Adrenal gland (tissue), 12 donors: ENCODE measurements around the gene CLCF1. TPM values are rescaled to one million over a fixed set of nuclear protein-coding genes. Genes with fewer than 3 reads are reported as not detected.

Experiments
- DNase-seq, 7 donors: peaks; one replicate each; pipeline ENCODE4 v3.0.0-alpha.2; 2019 to 2020
- H3K27ac ChIP-seq, 5 donors: fragments of 200-600 bp; sonication (generic) in 4 of 5; 1 replicate in 3 of 5; 2 replicates in 2 of 5; pipeline versions ENCODE4 v1.5.1 to v1.8.0; 2016 to 2020; ENCODE audit warnings: mild to moderate bottlenecking in 1 of 5
- H3K27me3 ChIP-seq: fragments of 200-600 bp; 2 replicates; pipeline ENCODE4 v1.8.0; 2021
- H3K36me3 ChIP-seq, 2 donors: fragments of 200-600 bp; replicated peaks in 1 of 2; 1 replicate in 1 of 2; 2 replicates in 1 of 2; pipeline versions ENCODE4 v1.5.1 to v1.8.0; 2018 to 2022
- H3K4me1 ChIP-seq, 2 donors: fragments of 200-600 bp; replicated peaks in 1 of 2; 1 replicate in 1 of 2; 2 replicates in 1 of 2; pipeline versions ENCODE4 v1.5.1 to v1.8.0; 2018 to 2021
- H3K4me3 ChIP-seq, 4 donors: fragments of 200-600 bp; sonication (generic) in 3 of 4; one replicate each; pipeline ENCODE4 v1.5.1; 2016 to 2018
- H3K9me3 ChIP-seq, 3 donors: fragments of 200-600 bp; sonication (generic) in 1 of 3; replicated peaks in 1 of 3; 1 replicate in 2 of 3; 2 replicates in 1 of 3; pipeline versions ENCODE4 v1.5.1 to v1.8.0; 2016 to 2021
- CTCF ChIP-seq, 6 experiments: fragments of 450-650 bp in 4 of 6; fragments of 200-600 bp in 2 of 6; sonication (generic) in 1 of 6; IDR thresholded peaks; 1 replicate in 5 of 6; 2 replicates in 1 of 6; pipeline versions ENCODE4 v1.5.1 to v1.8.0; 2016 to 2021; ENCODE audit warnings: antibody characterized with exemption in 6 of 6, mild to moderate bottlenecking in 2 of 6, moderate library complexity in 1 of 6
- POLR2A ChIP-seq, 2 donors: fragments of 450-650 bp; IDR thresholded peaks; one replicate each; pipeline ENCODE4 v1.6.1; 2017; ENCODE audit warnings: antibody characterized with exemption in 2 of 2, mild to moderate bottlenecking in 2 of 2, moderate library complexity in 1 of 2
- WGBS, 4 donors: extraction: QIAGEN DNeasy Blood & Tissue Kit in 2 of 4; methylation state at CpG; one replicate each; pipeline versions ENCODE4 v1.1.5 to v1.1.7; 2013 to 2017; 5-methylcytosine and 5-hydroxymethylcytosine counted together
- intact Hi-C, 2 donors: fragments of 100-400 bp; cut with DNase I; formaldehyde crosslinking; loops; one replicate each; pipeline versions ENCODE4 v1.14.1 to v1.15.0; 2022 to 2023
- polyA plus RNA-seq, 3 donors: library from polyadenylated mRNA; stranded (reverse); fragments of 200-250 nt in 2 of 3; fragments of 350-450 nt in 1 of 3; fragmentation: Illumina TruSeq in 1 of 3; extraction: RNeasy Lipid Tissue Mini Kit (QIAGEN cat#74804) in 1 of 3; gene quantifications; one replicate each; pipeline ENCODE4 v1.2.3, GENCODE V29; 2013 to 2014
- total RNA-seq, 9 donors: library from RNA; depleted of rRNA in 4 of 9; stranded (reverse); fragments of >200 nt in 4 of 9; fragments of 120-200 nt in 1 of 9; fragmentation: NEBNext Ultra II Directional in 1 of 9; extraction: Animal tissue kit (Norgen Biotek cat#: 25700) in 1 of 9; gene quantifications; one replicate each; pipeline versions ENCODE4 v1.1.0 to v1.2.4, GENCODE V29; 2013 to 2023
- donor health status: healthy with polysubstance abuse.
- donor health status: Bipolar disorder and iron deficiency.
- donor health status: DM: yes; HTN: yes; CAD: no.
- donor health status: DM: no; HTN: no; CAD: no.
- donor health status: DM: no; HTN: no; CAD: no.
- donor health status: DM: yes; HTN: yes; CAD: no.

The CLCF1 gene
- total and polyA plus RNA-seq, 12 donors: 0.17 to 16.1 (median 3.1) TPM

- DNase-seq: no peak
- Histone ChIP-seq H3K27ac (no peak overlapping the region), H3K27me3 (peaks cover 36% of the 10 kb centered on the region), H3K4me3 (no peak overlapping the region), H3K36me3 (no peaks in the 10 kb centered on the region), H3K9me3 (no peaks in the 10 kb centered on the region), H3K4me1 (peaks cover 0 to 4% of the 10 kb centered on the region in 2 donors)
- TF ChIP-seq CTCF (IDR thresholded peaks at IDR 0.05) (no peak), POLR2A (IDR thresholded peaks at IDR 0.05) (no peak)
- WGBS, 4 donors: 59 to 74% (median 71%) methylated on average over 8 to 18 of the region's 18 CpGs
- intact Hi-C loops: loop anchor here in 1 of 2 donors (5.0 kb wide), 1 partner anchor 99 kb away; the partner anchor contains the start of genes CDK2AP2 and PITPNM1
These were observed 35.2 kb upstream of the CLCF1 start for GRCh38 chr11:67408437-67409200.

GRCh38 chr11:67407688-67408163, 34.3 kb upstream of the CLCF1 start:
- no peak overlapping the region for H3K27ac ChIP-seq
- TF ChIP-seq CTCF (IDR thresholded peaks at IDR 0.05) (no peak), POLR2A (IDR thresholded peaks at IDR 0.05) (no peak)
- peaks cover 0 to 3% of the 10 kb centered on the region in 2 donors for H3K4me1 ChIP-seq
- no peaks in the 10 kb centered on the region for H3K9me3 ChIP-seq
- 60 to 74% (median 65%) methylated on average over 4 to 12 of the region's 12 CpGs for WGBS, 4 donors
- DNase-seq: no peak
- no peak overlapping the region for H3K4me3 ChIP-seq
- H3K27me3 ChIP-seq: peaks cover 29% of the 10 kb centered on the region
- intact Hi-C loops: loop anchor here in 1 of 2 donors (5.0 kb wide), 1 partner anchor 100 kb away; the partner anchor contains the start of genes CDK2AP2 and PITPNM1
- no peaks in the 10 kb centered on the region for H3K36me3 ChIP-seq

DNA sequence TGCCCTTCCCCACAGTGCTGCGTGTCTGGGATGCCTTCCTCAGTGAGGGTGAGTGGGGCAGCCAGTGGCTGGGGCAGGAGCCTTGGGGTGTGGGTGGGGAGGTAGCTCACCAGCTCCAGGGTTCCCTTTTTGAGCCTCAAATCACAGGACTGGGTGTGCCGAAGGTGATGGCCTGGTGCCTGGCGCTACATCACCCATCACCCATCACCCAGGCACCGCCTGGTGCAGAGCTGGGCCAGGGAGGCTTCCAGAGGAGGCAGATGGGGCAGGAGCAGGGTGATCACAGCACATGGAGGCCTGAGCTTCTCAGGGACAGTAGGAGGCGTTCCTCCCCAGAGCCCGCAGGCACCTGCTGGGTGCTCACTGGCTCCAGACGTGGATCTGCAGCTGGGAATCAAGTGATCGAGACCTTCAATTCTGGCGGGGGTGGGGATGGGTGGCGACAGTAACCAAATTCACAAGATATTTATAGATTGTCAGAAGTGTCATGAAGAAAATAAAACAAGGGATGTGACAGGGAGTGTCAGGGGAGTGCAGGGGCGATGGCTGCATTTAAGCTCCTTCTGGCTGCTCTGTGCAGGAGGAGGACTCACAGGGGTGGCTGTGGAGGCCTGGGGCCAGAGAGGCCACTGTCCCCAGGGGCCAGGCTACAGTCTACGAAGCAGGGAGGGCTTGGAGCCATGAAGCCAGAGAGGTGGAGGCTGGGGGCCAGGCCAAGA, 33.7 kb upstream of the CLCF1 start:
- 39 to 59% (median 55%) methylated on average over 8 to 12 of the region's 12 CpGs for WGBS, 4 donors
- peaks cover 24% of the 10 kb centered on the region for H3K27me3 ChIP-seq
- TF ChIP-seq CTCF (IDR thresholded peaks at IDR 0.05) (no peak), POLR2A (IDR thresholded peaks at IDR 0.05) (no peak)

GRCh38 chr11:67406420-67406968, 33.1 kb upstream of the CLCF1 start:
- H3K4me1 ChIP-seq: peaks cover 0 to 7% of the 10 kb centered on the region in 2 donors
- TF ChIP-seq CTCF (IDR thresholded peaks at IDR 0.05) (no peak), POLR2A (IDR thresholded peaks at IDR 0.05) (no peak)
- H3K9me3 ChIP-seq: no peaks in the 10 kb centered on the region
- no peak for DNase-seq
- intact Hi-C loops: loop anchor here in 1 of 2 donors (5.0 kb wide), 1 partner anchor 101 kb away; the partner anchor contains the start of genes CDK2AP2 and PITPNM1
- H3K27ac ChIP-seq: no peak overlapping the region
- WGBS, 4 donors: 83 to 88% (median 85%) methylated on average over 2 to 18 of the region's 18 CpGs
- H3K27me3 ChIP-seq: peaks cover 24% of the 10 kb centered on the region
- no peaks in the 10 kb centered on the region for H3K36me3 ChIP-seq
- H3K4me3 ChIP-seq: no peak overlapping the region

More for the DNA sequence above, 33.7 kb upstream of the CLCF1 start:
- no peak for DNase-seq
- Histone ChIP-seq H3K9me3 (no peaks in the 10 kb centered on the region), H3K27ac (no peak overlapping the region), H3K4me1 (peaks cover 0 to 4% of the 10 kb centered on the region in 2 donors), H3K36me3 (no peaks in the 10 kb centered on the region), H3K4me3 (no peak overlapping the region)
- intact Hi-C loops: loop anchor here in 1 of 2 donors (5.0 kb wide), 1 partner anchor 100 kb away; the partner anchor contains the start of genes CDK2AP2 and PITPNM1
